Measurements from ENCODE around the gene NBPF3.
"Not testable (repeated sequence)": the region's sequence is repeated elsewhere in the genome, so short reads cannot be mapped to it uniquely, and the experiment has no call there.

The NBPF3 gene

GRCh38 chr1:21496063-21496462, 56.1 kb downstream of the NBPF3 start:
- DNase-seq, result no peak

DNA sequence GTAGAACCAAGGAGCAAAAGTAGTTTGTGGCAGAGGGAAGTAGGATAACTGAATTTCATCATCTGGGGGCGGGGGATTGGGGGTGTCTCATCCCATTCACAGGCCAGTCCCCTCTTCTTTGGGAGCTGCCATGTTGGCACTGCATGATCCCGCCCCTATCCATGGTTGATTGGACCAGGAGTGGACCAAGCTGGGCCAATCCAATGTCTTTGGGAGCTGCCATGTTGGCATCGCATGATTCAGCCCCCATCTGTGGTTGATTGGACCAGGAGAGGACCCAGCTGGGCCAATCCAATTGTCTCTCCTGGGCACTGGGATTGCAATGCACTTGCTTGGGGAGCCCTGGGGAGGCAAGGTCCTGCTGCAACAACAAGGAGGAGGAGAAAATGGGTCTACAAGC, 56.9 kb downstream of the NBPF3 start:
- no peak for DNase-seq

GRCh38 chr1:21497466-21498061, 57.6 kb downstream of the NBPF3 start:
- no peak for DNase-seq

DNA sequence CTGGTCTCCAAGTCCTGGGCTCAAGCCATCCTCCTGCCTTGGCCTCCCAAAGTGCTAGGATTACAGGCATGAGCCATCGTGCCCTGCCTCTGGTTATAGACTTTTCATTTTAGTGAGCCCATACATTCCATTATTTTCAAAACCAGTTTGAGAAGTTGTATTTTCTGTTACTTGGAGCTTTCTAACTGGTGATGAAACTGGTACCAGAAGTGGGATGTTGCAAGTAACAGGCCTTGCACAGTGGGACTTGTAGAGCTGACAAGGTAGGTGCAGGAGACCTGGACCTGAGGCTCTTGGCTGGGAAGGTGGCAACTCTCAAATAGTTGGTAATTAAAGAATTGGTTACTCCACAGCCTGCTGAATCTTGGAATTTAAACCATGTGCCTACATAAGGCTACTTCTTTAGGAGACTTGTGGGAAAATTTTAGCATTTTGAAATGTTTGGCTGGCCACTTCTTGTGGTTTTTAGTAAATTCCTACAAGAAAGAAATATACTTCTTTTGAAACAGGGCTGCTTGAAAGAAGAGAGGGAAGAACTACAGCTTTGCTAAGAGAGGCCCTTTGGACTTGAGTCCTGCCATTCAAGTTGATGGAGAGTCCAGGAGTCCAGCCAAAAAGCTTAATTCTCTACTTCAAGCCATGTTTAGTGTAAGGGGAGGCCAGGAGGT, 59.5 kb downstream of the NBPF3 start:
- DNase-seq, result no peak

DNA sequence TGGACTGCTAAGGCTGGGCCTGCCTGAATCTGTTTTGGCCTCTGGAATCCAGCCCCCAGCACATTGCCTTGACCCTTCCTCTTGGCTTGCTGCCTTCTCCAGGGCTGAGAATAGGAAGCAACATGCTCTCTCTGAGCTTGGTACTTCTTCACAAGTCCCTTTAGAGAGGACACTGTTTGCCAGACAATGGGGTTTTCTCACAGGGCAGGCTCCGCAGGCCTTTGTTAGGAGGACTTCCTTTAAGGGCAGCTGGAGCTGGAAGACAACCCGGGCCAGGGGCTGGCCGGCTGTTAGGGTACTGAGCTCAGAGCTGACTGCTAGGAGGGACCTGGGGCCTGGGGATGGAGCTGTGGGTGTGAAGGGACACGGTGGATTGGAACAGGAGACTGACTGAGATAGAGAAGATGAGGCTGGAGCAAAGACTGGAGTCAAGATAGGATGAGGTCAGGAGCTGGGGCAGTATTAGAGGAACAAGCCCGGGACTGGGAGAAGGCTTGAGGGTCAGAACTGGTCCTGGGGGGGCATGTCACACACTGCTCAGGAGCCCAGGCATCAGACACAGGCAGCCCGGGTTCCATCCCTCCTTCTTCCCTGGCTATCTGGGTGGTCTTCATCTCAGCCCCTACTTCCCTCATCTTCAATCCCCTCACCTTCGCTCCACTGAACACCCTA, 63.9 kb downstream of the NBPF3 start:
- DNase-seq, result no peak

DNA sequence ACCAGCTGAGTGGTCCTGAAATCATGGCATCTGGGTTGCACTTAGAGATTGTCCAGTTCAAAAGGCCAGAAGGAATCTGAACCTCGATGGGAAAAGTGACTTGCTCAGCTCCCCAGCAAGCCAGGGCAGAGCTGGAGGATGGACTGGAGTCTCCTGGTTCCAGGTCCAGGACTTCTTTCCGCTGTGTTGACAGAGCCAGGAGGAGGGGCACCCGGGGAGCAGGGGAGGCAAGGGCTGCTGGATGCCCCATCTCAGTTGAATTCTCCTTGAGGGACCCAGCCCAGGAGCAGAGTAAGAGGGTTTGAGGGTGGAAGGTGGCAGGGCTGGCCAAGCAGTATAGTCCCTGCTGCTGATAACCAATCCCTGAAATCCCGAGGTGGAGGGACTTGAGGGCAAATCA, 66.9 kb downstream of the NBPF3 start:
- DNase-seq, result no peak

GRCh38 chr1:21507511-21508270, 67.8 kb downstream of the NBPF3 start:
- no peak for DNase-seq

DNA sequence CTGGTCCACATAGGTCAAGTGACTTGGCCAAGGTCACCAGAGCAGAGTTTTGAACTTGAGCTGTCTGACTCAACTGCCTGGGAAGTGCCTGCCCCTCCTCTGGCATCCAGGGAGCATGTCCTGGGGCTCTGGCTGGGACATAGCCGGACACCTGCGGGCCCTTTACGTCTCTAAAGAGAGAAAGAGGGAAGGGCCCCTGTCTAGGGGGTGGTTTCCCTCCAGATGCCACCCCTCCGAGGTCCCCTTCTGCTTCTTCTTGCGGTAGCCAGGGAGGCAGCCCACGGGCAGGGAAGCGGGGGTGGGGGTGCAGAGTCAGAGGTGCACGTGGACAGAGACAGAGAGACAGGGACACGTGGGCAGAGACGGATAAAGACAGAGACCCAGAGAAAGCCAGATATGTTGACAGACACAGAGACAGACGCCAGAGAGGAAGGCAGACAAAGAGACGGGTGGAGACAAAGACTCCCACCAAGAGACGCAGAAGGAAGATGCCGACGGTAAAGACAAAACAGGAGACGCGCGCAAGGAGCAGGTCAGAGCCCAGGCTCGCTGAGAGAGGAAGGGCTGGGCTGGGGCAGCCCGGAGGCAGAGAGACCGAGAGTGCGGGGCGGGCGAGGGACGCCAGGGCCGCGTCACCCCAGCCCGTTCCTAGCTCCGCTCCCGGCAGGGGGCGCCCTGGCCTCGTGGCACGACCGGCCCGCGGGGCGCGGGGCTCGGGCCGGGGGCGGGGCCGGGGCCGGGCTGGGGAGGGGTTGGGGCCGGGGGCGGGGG, 68.8 kb downstream of the NBPF3 start:
- peak; percentile 73 for DNase-seq

- DNase-seq, result peak; percentile 57
Observed at GRCh38 chr1:21509351-21510112, 69.6 kb downstream of the NBPF3 start, which contains the start of gene ALPL. ALPL (plus strand) TSS chr1:21509423; CDS start chr1:21554082, 44,659 bp downstream.

DNA sequence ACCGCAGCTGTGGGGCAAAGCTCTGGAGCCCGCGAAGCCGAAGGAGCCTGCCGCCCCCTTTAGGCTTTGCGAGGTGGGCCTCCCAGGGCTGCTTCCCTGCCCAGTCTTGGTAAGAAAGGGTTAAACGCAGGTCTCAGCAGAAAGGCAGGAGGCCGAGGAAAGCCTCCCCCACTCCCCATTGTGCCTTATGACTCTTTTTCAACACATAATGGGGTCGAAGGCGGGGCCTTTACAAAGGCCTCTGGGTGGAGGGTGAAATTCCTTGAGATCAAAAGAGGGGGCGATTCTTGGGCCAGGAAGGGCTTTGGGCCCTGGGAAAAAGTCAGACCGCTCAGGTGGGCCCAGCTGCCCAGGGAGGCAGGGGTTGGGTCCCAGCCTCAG, 70.2 kb downstream of the NBPF3 start:
- DNase-seq, result no peak

GRCh38 chr1:21510885-21511578, 71.1 kb downstream of the NBPF3 start:
- DNase-seq, result no peak

- DNase-seq, result no peak
Observed at GRCh38 chr1:21511579-21512522, 71.9 kb downstream of the NBPF3 start.

- DNase-seq, result no peak
Observed at GRCh38 chr1:21514245-21514644, 74.3 kb downstream of the NBPF3 start.

- no peak for DNase-seq
Observed at GRCh38 chr1:21517161-21517589, 77.2 kb downstream of the NBPF3 start.

- DNase-seq, result no peak
Observed at GRCh38 chr1:21517660-21518480, 77.9 kb downstream of the NBPF3 start.

DNA sequence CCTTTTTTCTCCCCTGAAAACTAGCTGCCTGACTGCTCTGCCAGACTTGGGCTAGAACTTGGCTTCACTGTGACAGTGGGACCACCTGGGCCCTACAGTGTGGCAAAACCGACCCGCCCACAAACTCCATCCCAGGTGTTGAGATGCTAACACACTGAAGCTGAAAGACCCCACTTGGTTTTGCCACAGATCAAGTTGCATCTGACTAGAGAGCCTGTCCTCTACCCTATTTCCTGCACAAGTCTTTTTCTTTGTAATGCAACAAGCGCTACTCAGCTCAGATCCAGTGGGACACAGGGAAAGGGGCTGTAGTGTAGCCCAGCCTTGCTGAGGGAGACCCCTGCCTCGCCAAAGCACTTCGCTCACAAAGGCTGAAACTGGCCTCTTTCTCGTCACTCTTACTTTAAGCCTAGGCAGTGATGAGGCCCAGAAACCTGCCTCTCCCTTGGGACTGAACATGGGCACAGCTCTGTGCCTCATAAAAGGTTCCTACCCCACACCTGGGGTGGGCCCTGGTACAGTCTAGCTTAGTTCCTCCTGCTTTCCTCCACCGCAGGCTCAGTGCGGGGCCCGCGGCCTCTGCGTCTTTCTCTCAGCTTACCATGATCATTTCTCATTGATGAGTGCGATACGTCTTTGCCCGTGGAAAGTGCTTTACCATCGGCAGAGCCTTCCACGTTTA, 79.0 kb downstream of the NBPF3 start:
- no peak for DNase-seq

DNA sequence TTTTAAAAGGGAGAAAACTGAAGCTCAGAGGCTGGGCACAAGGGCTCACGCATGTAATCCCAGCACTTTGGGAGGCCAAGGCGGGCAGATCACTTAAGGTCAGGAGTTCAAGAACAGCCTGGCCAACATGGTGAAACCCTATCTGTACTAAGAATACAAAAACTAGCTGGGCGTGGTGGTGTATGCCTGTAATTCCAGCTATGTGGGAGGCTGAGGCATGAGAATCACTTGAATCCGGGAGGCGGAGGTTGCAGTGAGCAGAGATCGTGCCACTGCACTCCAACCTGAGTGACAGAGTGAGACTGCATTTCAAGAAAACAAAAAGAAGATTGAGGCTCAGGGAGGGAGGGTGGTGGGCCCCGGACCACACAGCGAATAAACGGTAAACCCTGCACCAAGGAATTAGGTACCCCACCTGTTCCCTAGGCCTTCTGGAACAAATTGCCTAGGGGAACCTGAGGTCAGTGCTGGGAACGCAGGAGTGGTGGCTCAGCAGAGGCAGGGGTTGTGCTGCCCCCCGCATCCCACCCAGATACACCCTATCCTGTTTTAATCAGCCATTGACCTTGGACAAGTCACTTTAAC, 79.6 kb downstream of the NBPF3 start:
- DNase-seq, result not testable (repeated sequence)
